IPS-NIHi11 (cell line): ENCODE results near the gene GRP.

Source experiments
- DNase-seq: peaks from one replicate; pipeline ENCODE4 v3.0.0; 2012; ENCODE audit warnings: mixed read lengths, low spot score

Gene GRP

DNA sequence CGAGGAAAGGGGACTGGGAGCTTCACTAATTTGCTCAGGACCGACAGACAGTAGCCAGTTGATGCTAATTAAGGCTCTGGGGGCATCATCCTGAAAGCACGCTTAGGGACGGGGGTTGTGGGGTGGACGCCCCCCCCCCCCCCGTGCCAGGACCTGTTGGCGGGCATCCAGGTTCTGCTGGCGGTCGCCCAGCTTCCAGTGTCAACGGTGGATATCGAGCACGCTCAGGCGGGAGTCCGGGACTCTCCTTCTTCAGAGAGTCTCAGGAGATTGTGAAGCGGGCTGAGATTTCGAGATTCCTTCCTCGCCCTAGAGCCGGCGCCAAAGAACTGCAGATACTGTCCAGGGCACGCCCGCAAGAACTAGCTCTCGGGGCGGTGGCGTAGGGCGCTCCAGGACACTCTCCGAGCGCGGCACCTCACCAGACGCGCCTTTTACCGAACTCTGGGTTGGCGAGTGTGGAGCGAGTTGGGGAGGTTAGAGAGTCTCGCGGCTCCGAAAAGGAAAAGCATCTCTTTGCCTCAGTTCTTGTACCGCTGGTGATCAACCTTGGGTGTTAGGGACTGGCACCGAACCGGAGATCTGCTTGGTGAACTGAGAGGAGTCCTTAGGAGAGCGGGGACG, 47.7 kb downstream of the GRP start:
- DNase-seq, result no peak

DNA sequence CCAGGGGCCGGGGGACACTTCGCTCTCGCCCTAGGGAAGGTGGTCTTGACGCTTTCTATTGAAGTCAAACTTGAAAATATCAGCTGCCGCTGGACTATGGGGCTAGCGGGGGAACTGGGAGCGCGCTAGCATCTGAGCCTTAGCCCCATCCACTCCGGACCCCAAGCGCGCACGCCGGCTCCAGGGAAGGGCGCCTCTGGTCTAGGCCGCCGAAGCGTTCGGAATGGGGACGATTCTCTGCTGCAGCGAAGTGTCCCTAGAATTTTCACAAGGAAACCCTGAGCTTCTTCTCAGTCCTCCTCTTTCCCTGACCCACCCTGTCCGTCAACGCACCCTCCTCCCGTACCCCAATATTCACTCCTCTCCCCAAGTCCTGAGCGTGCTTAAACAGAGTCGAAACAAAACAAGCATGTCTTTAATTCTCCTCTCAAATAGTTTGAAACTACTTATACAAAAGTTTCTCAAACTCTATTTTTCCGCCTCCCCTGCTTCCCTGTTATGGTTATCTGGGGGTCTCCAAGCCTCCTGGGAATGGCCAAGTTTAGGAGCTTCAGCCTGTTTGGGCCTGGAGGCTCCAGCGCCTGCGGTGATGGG, 48.3 kb downstream of the GRP start:
- no peak for DNase-seq

DNA sequence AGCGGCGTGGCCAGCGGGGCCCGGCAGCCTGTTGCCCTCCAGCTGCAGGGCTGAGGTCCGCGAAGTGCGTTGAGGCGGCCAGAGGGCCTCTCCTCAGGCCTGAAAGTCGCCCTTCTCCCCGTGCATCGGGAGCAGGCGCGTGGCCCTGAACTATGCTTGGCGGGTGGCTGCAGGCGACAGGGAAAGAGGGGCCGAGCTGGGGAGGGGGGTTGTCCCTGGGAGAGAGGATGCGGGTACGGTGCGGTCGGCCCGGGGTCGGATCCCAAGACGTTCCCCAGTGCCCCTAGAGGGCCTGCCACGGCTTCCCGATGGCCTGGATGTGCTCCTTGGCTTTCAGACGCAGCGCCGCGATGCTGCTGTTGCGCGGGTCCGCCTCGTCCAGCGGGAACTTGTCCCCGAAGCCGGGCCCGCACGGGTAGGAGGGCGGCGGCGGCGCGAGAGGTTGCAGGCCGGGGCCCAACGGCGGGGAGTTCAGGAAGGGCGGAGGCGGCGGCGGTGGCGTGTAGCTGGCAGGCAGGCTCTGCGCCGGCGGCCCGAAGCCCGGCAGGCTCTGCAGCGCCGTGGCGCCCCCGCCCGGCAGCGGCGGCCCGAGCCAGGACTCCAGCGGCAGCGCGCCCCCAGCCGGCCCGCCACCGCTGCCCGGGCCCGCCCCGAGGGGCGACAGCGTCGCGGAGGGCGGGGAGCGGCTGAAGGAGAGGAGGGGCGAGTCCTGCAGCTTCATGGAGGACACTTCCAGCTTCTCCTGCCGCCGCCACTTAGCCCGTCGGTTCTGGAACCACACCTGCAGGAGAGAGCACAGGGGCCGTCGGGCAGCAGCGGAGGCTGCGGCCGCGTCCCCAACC, 49.0 kb downstream of the GRP start:
- peak; percentile 92 for DNase-seq

DNA sequence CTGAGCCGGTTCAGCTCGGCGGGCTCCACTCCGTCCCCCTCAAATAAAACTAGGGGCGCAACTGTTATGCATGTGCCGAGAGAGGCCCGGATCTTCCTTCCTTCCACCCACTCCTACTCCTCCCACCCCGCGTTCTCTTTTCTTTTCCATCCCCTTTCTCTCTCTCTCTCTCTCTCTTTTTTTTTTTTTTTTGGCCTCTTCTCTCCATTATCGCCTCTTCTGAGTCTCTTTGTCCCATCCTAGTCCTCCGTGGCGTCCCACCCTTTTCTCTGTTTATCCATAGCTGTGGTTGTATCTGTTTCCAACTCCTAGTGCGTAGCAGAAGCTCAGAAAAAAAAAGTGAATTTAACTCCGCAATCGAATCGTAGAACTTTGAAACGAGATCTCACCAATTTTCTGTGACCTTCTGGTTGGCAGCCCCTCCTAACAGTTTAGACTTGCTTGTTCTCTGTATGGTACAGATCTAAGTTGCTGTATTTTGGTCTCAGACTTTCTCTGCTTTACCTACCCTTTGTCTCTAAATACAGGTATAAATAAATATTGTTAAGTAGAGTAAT, 49.7 kb downstream of the GRP start:
- DNase-seq, result no peak

DNA sequence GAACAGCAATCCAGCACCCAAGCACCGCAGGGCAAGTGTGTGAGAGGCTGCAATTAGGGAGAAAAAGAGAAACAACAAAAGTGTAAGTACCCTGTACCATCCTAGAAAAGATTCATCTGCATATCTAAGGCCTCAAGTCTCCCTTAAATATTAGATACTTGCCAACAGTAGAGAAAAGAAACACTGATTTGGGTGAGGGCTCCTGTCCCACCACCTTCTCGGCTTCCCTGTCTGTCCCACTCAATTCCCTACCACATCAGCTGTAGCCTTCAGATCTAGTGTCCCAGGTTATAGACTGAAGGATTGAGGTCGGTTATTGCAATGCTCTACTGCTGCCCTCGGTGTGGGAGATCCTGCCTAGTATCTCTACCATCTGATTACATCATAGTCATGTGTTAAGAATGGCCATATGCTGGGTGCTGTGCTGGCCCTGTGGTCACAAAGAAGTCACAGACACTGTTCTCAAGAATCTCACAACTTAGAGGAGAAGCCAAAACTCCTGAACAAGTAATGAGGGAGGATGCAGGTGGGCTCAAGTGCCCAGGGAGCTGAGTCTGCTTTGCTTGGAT, 50.8 kb downstream of the GRP start:
- no peak for DNase-seq

DNA sequence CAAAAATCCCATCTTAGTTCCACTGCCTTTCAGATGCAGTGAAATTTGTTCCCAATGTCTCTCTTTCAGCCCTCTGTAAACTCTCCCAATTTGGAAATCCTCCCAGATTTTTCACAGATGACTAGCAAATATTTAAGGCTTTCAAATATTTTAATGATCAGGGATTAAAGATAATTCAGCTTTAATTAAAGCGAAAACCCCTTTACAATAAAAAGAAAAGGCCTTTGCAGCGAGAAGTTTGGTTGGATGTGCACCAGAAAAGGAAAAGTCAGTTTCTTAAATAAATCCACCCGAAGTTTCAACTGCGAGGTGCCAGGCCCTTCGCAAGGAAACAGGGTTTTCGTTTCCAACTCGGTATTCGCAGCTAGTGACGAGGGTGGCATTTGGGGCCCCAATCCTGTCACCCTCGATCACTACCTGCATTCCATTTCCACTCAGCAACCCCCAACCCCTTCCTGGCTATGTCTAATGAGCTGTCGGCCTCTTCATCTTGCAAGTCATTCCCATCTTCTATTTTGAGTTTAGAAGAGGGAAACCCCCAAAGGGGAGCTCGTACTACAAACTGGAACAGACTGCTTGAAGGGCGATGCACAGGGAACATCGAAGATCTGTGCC, 51.8 kb downstream of the GRP start:
- DNase-seq, result no peak

DNA sequence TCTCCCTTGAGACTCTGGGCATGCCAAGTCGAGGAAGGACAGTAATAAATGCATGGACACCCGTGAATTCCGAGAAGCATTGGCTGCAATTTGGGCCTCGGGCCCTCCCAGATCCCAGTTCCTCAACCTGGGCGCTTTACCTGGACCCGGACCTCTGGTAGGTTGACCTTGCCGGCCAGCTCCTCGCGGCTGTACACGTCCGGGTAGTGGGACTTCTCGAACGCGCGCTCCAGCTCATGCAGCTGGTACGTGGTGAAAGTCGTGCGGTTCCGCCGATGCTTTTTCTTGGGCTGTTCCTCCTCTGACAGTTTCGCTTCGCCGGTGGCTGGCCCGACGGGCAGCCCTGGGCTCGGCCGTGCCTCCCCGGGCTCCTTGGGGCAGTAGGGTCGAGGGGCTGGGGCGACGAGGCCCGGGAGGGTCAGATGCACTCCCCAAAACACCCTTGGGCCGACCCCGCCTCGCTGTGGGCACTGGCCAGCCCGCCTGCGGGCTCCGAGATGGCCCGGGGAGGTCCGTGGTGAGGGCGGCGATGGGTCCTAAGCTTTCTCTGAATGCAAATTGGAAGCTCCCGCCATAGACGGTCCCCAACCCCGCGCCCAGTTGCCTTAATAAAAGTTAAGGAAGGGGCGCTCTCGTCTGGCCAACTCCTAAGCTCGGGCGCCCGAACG, 52.4 kb downstream of the GRP start:
- no peak for DNase-seq

DNA sequence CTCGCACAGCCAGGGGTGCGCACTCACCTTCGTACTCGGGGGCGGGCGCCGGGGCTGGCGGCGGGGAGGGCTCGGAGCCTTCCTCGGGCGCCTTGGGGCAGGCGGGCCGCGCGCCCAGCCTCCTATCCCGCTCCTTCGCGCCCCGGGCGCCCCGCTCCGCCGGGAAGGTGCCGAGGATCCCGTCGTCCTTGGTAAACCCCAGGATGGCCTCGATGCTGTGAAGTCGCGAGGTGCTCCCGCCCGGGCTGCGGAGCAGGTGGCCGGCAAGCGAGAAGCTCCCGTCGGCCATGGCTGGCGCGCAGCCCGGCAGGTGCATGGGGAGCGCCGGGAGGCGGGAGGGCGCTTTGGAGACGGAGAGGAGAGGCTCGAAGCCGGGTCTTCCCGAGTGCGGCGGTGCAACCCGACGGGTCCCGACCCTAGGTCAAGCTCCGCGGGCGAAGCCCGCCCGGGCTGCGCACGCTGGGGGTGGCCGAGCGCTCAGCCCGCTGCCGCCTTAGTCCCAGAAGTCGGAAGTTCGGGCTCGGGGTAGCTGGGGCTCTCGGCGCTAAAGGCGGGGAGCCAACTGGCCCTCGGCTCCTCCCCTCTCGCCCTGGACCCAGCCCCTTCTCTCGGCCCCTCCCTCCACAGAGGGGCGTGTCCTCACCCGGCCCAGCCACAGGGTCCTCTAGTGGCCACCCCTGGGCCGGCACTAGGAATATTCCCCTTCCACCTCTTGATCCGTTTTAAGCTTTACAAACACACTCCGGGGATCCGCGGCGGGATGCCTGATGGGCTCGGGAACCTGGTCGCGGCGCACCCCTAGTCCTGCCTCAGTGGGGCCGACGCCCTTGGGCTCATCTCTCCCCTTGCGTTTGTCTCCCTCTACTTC, 53.2 kb downstream of the GRP start, which contains the start of gene RAX:
RAX (minus strand) TSS at position 564 of the 868 bp plus-strand sequence; CDS start at position 316, 248 bp downstream.
- peak; percentile 92 for DNase-seq

DNA sequence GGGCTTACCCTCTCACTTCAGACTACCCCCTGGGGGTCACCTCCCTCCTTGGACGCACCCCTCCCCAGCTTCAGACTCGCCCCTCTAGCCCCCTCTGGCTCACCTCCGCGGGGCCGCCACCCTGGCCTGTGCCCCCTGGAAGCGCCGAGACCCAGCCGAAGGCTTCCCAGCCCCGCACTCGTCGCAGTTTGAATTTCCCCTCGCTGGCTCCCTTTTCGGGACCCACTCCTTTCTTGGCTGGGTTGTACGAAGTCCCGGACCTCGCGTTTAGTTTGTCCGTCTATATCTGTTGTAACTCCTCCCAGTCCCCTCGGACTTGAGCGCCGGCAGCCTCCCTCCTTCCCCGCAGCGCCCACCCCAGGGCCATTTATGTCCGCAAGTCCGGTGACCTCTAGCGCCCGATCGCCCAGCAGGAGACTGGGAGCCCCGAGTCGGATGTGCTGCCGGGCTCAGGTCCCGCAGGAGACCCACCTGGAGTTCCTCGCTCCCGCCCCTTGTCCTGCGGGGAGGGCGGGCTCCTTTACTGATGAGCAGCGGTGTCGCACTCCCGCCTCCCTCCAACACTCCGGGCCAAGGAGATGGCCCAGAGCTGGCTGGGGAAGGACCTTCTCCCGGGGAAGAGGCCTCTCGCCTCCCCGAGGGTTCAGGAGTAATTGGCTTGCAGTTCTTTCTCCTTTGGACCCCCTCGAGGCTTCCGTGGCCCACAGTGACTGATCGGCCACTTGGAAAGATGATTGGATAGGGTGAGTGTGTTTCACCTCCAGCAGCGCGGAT, 54.0 kb downstream of the GRP start:
- peak; percentile 46 for DNase-seq

DNA sequence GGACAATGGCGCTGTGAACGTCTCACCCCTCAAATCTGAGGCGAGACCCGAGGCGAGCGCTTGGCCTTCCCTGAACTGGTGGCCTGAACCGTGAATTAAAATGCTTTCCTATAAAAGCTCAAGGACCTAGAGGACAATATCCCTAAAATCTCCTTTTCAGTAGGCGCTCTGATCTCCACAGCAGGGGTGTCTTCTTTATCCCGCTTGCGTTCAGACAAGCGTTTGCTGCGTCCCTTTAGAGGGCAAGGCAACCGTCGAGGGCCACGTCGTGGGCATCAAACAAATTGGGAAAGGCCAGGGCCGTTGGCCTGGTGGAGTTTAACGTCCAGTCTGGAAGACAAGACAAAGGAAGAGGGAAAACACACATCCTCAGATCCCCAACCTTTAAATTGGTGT, 54.6 kb downstream of the GRP start:
- no peak for DNase-seq

DNA sequence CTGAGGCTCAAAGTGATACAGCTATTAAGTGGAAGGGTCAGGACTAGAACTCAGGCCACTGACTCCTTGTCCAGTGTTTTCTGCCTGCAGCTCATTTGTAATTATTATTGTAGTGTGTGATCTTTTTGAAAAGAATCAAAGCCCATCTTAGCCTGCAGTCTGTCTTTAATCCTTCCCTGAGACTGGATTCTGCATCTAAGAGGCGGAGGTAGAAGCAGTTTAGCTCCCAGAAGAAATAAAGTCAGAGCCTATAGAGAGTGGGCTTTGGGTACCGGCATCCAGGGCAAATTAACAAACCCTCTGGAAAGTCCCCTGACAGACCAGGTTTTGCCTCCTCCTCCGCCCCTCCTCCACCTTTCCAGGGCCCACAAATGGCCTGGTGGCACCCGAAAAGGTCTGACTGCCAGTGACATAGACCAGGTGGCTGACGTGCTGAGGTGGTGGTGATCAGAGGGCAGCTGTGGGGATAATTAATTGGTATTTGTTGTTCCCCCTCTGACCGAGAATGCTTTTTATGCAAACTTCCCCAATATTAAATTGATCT, 55.5 kb downstream of the GRP start:
- no peak for DNase-seq

DNA sequence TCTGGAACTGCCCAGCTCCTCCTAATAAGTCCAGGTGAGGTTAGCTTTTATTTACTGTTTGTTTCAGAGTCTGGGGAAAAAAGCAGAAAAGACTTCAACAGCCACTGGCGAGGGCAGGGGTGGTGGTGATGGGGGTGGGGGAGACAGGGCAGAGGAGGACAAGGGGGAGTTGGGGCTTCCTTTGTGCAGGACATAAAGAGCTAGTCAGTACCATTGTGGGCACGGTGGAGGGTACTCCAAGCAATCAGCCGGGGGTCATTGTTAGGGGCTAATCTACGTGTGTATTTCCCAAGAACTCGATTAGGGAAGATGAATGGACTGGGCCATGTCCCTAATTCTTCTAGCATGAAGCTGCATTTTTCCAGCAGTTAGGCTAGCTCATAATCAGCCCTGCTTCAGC, 56.1 kb downstream of the GRP start:
- DNase-seq, result no peak

DNA sequence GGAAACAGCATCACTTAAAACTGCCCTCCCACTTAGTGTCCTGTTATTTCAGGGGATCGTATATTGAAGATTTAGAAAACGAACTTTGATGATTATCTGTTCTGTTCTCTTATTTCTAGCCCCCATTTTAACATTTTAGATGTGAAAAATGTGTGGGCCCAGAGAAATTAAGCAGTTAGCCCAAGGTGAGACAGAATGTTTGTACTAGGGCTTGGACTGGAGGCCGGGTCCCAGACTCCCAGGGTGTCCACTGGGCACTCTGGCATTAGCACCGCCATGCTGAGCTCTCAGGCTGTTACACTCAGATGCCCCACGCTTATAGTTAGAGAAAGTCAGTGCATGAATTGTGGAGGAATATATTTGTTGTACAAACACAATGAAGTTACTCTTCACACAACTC, 58.8 kb downstream of the GRP start:
- no peak for DNase-seq

DNA sequence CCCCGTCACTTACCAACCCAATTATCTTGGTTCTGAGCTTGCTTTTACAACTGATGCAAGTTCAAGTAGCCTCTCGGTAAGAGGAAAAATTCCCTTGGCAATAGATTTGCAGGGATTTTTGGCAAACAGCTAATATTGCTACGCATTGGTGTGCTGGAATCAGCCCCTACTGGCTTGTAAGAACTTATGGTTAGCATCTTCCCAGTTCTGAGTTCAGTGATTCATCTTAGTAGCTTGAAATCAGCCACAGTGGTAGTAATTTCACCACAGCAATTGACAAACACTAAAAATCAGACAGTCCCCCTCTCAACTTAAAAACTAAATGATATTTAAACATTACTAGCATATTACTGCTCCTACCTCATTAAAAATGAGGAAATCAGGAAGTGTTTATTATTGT, 59.2 kb downstream of the GRP start:
- no peak for DNase-seq

DNA sequence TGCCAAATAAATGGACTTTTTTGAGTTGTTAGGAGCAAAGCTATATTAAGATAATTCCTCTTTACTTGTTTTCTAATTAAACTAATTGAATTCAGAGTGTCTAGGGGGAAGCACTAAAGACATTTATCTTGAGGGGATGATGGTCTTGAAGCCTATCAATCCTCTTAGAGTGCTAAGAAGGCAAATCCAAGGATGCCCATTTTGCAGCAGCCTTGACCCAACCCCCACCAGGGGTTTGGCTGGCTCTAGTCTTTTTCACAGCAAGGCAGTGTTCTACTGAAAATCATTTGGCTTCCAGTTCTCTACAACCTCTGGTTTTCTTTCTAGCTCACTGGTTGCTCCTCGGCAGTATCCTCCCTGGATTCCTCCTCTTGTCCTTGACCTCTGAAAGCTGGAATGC, 59.8 kb downstream of the GRP start:
- no peak for DNase-seq
